Activated T-helper 1 cell treated with Interleukin-2 at 50 U/mL for 16 hours (primary cell): Measurements from ENCODE around the gene BICD1.

Experiments used
- DNase-seq: peaks from one replicate; pipeline ENCODE4 v3.0.0-alpha.2; 2020; ENCODE audit warnings: low read depth

The BICD1 gene

GRCh38 chr12:32402946-32403345 lies 296.3 kb downstream of the BICD1 start:
- no peak for DNase-seq

GRCh38 chr12:32407795-32408194 lies 301.1 kb downstream of the BICD1 start:
- no peak for DNase-seq

GRCh38 chr12:32413412-32413811 lies 306.8 kb downstream of the BICD1 start:
- DNase-seq, result no peak

GRCh38 chr12:32418221-32418620 lies 311.6 kb downstream of the BICD1 start:
- no peak for DNase-seq

- no peak for DNase-seq
Measured at GRCh38 chr12:32418903-32419519, 312.4 kb downstream of the BICD1 start.

- no peak for DNase-seq
Measured at GRCh38 chr12:32419520-32419960, 312.9 kb downstream of the BICD1 start.

- no peak for DNase-seq
Measured at GRCh38 chr12:32420356-32420755, 313.7 kb downstream of the BICD1 start.

- DNase-seq, result no peak
Measured at GRCh38 chr12:32423559-32423958, 316.9 kb downstream of the BICD1 start.

- DNase-seq, result no peak
Measured at GRCh38 chr12:32431025-32431424, 324.4 kb downstream of the BICD1 start.
